Activated effector memory CD4-positive, alpha-beta T cell treated with Interleukin-2 at 50 U/mL for 16 hours (primary cell): Measurements from ENCODE around the gene CAMK1G.

Source experiments
- DNase-seq: peaks from one replicate; pipeline ENCODE4 v3.0.0-alpha.2; 2020

CAMK1G gene

DNA sequence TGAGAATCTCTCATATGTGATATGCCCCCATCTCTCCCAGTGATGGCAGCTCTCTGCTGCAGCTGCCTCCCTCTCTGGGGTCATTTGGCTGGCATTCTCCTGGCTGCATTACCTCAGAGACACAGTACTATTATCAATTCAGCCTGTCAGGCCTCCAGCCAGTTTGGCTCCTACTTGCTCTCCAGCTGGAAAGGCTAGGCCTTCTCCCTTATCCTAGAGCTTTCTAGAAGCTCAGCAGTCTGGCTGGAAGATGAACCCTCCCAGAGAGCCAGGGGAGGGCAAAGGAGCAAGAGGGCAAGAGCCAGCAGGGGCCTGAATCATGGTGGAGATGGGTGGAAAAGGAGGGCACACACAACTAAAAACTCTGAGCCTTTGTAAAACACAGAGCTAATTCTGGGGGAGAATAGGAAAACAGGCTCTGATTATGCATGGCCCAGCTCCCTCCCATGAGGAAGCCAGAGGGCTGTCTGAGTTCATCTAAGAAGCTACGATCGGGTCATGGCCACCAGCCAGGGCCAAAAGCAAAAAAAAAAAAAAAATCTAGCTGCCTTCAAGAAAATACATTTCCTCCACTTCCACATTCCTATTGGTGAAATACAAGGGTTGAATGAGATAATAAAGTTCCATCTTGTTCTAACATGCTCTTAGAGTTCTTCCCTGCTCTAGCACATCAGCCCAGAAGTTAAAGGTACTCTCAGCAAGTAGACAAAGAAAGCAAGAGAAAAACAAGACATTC, 59.9 kb downstream of the CAMK1G start:
- DNase-seq: no peak

DNA sequence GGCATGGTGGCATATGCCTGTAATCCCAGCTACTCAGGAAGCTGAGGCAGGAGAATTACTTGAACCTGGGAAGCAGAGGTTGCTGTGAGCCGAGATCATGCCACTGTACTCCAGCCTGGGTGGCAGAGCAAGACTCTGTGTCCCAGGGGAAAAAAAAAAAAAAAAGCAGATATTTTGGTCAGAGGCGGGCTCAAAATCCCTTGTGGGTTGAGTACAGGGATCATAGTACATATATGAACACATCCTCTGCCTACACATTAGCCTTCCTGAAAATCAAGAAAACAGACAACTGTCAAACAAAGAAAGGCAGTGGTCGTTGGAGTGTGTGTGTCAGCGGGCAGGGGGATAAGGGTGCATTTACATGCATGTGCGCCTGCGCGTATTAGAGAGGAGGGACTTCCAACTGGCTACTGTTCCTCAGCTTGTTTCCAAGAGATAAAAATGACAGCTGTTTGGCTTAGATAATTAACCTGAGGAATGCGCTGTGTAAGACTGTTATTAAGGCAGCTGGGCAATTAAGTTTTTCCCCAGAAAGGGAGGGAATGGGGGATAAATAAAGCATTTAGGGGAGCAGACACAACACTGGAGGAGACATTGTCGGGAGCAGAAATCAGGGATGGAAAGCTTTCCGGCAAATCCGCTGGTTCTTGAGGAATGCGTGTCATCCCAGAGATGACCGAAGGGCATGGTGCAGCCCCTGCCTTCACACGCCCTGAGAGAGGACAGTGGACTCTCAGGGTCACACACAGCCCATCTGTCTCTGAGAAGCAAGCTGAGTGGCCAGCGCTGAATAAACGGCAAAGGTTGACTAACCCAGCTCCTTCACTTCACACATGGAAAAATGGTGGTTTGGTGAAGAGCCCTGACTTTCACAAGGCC, 62.3 kb downstream of the CAMK1G start:
- no peak for DNase-seq

DNA sequence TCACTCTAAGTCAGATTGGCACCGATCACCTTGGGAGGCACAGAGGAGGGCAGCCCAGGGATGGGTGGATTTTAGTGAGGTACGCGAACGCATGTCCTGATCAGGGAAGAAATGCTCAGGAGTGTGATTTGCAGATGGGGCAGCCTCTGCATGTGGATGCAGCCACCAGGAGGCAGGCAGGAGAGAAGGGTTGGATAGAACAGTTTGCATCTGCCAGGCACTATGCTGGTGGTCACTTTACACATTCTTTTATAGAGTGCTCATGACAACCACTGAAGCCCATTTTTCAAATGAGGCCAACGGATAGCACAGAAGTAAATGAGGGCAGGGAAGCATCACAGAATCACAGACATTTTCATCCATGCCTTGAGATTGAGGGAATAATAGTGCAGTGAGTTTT, 63.0 kb downstream of the CAMK1G start:
- DNase-seq: no peak

DNA sequence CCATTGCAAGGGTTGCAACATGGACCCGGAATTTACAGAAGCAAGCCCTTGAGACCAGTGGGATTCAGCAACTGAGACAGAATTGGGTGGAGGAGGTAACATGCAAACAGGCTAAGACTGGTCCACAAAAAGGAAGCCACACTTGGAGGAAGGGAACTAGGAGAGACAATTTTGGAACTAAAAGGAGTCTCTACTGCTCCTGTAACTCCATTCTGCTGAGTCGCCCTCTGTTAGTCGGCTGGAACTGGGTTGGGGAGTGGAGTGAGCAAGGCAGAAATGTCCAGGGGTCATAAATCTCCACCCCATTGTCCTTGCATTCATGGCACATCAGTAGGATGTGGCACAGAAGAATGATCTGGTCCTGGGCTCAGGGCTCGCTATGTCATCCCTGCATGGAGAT, 63.6 kb downstream of the CAMK1G start:
- no peak for DNase-seq

DNA sequence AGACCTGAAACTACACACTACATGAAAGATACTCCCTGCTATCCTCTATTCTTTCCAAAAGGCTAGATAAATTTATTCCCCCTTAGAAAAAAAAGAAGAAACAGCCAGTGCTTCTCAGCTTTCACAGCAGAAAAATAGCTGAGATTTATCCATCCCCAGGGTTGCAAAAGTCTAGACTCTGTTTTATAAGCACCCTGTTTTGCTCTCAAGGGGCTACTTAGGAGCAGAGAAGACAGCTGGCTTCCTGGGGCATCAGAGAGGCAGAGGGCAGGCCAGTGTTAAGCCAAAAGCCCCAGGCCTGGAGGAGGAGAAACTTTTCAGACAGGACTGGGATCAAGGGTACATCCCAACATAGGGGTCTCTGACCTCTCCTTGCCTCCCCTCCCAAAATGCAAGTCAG, 64.8 kb downstream of the CAMK1G start:
- no peak for DNase-seq

DNA sequence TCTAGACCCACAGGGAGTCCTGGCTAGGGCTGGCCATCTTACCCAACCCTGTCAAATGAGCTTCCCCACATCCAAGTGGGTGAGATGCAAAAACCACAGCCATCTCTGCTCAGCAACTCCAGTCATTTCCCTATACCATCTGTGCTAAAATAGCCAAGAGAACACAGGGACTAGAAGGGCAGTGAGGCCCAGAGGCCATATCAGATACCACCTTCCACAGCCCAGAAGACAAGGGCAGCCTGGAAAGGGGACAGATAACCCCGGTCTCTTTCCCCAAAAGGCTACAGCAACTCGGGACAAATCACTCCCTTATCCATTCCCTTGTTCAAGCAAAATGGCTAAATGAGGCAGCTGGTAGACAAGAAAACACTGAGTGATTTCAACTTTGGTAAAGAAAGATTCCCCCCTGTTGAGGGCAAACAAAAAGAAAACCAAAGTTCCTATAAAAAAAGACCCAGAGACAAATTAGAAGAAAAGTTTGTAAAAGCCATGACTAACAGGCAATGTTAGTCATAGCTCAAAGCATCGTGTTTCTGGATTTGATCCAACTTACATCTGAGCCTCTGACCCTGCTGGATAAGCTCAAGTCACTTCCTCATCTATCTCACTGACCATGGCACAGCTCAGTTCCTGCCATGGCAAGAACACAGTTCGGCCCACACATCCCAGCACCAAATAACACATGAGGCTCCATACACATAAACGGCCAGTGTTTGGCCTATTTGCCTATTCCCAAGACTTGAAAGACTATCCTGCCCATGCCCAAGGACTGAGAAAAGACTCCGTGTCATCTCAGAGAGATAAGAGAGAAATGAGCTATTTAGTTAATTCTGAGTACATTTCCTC, 65.6 kb downstream of the CAMK1G start:
- DNase-seq: no peak

DNA sequence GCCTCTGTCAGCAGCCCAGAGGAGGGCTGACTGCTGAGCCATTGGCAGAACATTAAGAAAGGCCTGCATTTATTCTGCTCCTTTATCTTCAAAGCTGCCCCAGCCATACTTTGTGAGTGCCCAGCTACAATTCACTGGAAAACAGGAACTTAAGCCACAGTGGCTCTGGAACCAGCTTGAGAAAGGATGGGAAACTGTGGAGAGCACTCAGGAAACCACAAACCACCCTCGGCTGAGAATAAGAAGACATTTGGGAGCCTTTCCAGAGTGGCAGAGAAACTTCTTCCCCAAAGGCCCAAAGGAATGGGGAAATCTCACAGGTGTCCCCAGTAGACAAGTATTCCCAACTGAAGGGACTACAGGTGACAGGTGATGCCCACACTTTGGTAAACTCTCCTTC, 66.9 kb downstream of the CAMK1G start:
- no peak for DNase-seq

DNA sequence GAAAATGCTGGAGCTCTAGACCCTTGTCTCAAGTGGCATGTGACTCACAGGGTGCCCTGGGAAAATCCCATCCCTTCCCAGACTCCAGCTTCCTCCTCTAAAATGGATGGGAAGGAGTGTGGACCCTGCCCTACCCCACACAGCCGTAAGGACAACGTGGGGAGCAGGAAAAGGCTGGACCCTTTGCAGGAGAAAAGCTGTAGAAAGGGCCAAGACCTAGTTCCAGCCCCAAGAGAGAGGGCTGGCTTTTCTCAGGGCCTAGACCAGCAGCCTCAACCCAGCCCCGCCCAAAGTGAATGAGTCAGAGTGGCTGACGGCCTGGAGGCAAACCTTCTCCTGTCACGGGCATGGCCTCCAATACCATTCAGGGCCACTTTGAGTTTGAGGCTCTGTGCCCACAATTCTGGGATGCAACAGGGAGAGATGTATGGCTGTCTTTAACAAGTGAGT, 67.6 kb downstream of the CAMK1G start:
- DNase-seq: peak; percentile 61

DNA sequence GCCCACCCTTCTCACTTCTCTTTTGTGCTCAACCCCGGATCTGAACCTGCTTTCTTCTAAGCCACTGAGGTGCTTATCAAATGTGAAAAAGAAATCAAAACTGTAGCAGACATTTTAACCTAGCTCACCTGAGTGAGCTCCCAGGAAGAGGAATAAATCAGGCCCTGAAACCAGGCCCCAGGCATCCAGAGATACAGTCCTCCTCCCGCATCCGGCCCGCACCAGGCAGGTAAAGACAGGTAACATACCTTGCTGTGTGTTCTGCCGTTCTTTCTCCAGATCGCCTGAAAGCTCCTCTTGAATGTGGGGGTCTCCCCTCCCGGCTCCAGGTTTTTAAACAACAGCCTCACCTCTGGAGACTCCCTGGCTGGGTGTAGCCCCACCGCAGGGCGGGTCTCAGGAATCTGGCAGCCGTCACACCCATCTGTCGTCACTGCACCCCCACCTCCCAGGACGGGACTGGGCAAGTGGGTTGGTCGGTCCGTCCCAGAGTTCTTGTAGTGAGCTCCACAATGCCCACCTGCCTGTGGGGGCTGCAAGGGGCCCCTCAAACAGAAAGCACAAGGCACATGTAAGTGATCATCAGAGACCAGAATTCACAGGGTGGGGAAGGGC, 68.7 kb downstream of the CAMK1G start, which contains the start of gene LAMB3:
TSS of gene LAMB3 (minus strand) at position 305 of the 615 bp plus-strand sequence. CDS start 1,481 bp downstream, outside the sequence.
- DNase-seq: no peak

DNA sequence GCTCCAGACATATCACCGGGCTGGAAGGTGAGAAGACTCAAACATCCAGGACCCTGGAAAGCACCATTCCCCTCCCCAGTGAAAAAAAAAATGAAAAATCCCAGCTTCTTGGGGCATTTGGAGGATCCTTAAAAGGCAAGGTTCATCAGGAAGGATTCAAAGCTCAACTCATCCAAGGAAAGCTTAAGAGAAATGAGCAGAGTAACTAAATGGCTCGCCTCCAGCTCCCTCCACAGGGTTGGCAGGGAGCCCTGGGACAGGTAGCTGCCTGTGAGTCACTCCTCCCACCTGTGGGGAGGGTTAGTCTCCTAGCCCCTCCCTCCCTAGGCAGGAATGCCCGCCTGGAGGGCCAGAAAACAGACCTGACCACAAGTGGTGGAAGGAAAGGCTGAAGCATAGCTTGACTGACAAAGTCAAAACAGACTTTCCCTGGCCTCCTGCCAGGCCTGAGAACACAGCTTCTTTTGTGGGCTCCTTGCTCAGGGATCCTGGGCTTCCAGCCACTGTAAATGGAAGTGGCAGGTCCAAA, 69.4 kb downstream of the CAMK1G start:
- no peak for DNase-seq

DNA sequence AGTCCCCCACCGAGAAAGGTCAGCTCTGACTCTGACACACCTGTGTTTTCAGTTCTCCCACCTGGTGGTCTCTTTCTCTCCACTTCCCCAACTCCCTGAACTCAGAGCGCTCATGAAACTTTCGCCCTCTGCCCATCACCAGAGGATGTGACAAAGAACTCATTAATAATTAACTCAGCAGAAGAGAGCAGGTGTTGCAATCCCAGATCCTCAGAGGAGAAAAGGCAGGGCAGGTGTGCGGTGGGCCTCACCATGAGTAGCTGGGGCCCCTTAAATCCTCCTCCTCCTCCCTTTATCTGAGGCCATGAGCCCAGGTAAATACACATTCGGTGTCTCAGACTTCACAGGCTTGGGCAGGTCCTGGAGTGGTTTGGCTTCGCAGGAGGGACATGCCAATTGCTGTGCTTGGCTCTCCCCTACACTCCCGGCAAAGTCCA, 70.4 kb downstream of the CAMK1G start:
- no peak for DNase-seq

DNA sequence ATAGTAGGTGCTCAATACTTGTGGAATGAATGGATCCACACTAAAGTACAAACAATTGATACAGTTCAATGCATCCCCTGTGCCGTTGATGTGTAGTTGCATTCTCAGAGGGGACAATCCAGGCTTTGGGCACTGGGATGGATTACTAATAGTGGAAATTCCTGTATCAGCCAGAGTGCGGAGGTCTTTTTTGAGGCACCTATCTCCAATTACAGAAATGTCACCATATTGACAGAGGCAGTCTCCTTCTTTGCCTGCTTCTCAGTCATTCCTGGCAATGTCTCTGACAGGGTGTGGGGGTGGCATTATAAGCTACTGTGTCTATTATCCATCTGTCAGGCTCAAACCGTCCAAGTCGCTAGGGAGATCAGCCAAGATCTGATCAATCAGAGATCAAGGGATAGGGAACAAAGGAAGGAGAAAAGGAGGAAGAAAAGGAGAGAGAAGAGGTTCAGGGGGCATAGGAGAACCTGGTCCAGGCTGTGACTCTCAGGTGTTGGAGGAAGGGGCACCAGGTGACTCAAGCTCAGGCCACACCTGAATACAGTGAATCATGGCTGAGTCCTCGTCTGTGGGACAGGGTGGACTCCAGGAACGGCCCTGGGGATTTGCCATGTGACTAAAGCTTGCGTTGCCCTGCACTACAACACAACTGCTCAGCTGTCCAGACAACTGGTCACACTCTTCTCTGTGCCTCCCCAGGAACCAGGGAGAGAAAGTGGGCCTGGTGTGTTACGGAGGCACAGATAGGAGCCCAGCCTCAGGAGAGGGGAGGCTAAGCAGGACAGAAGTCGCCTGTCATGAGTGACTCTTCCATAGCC, 72.1 kb downstream of the CAMK1G start:
- no peak for DNase-seq

DNA sequence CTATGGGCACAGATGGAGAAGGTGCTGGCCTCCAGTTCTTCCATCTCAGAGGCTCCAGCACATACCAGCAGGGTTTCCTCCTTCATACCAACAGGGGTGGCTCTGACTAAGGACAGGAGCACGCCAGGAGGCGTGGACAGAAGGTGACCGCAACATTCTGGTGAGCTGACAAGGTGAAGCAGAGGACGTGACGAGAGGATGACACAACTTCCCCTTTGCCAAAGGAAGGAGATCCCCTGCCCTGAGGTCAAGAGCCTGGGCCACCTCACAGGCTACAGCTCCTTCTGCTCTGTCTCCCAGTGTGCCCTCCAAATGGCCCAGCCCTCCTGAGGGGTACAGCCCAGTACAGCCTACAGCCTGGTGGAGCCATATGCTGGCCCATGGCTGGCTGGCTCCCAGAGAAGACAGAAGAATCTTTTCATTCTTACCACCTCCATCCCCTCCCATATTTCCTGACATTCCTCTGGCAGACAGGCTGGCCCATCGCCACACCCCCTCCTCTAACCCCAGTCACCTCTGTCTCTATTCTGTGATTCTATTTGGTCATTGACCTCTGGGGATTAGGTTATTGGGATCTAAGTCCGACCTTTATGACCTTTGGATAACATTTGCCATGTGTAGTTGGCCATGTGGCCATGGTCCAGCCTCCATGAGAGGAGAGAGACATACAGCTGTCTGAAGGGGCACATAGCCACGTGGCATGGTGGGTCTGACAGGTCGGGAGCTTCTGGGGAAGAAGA, 73.8 kb downstream of the CAMK1G start:
- no peak for DNase-seq

DNA sequence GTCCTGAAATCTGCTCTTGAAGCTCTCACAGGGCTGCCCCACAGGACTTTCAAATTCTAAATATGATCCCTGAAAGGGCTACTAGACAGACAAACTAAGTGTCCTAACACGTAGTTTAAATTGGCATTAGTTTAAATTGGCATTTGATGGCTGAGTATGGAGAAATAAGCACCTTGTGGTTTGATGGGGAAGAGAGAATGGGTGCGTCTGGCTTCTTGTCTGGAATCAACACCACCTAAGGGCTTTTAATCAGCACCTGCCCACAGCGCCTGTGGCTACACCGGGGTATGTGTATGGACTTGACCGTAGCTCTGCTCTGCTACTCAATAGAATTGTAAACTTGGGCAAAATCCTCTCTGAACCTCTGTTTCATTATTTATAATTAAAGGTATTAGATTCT, 74.4 kb downstream of the CAMK1G start:
- DNase-seq: no peak

DNA sequence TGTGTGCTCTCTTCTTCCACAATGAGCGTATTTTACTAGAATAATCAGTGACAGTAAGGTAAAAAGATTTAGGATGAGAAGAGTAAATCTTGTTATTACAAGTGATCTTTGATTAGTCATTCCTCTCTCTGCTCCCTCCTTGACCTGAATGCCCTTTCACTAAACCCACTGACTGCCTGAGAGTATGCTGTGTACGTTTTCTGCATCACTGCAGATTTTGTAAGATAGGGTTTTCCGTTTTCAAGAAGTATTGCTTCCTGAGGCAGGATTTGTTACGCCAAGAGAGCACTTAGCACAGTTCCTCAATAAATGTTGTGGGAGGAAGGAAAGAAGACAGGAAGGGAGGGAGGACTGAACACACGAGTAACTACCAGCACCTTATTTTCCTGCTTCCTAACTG, 76.4 kb downstream of the CAMK1G start:
- DNase-seq: no peak

DNA sequence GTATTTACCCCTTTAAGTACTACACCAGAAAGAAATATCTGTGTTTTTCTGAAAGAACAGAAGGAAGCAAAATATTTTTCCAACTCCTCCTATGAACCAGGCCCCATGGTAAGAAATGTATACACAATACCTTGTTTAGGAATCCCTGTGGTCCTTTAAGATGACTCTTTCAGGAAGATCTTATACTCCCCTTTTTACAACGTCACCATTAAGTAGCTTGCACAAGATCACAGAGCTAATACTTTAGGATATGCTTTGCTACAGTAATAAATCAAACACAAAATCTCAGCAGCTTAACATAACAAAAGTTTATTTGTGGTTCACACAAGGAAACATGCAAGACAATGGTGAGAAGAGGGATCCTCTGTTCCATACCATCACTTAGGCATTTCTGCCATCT, 77.6 kb downstream of the CAMK1G start:
- no peak for DNase-seq

DNA sequence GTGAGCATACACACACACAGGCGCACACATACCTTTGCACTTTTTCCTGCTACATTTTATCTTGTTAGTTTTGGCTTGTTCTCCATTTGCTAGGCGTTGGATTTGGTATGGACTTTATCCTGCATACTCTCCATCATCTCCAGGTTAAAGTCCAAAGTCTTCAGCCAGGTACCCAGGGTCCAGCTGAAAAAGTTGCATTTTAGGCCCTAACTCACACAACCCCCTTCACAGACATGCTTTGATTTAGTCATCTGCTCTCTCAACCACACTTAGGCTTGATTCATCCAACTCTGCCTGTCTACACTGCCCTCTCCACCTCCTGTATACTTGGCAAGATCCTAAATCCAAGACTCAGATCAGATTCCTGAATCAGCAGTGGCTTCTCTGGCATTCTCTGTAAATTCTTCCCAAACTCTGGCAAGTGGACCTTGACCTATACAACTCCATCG, 79.4 kb downstream of the CAMK1G start:
- no peak for DNase-seq
